ENCODE results near the gene GNB5. TPM values are rescaled to one million over a fixed set of nuclear protein-coding genes. Genes with fewer than 3 reads are reported as not detected.

The GNB5 gene
- total RNA-seq, 2 donors from 2014 or later: 19.1 to 20.7 TPM

GRCh38 chr15:52208306-52208946, 17.2 kb upstream of the GNB5 start:
- no peaks in the 10 kb centered on the region for H3K27me3 Mint-ChIP-seq (ENCODE audit: insufficient read depth)
- H3K36me3 Mint-ChIP-seq (ENCODE audit: low read depth): peaks cover 36% of the 10 kb centered on the region
- H3K9me3 ChIP-seq (ENCODE audit: control insufficient read depth, low read length): no peaks in the 10 kb centered on the region
- H3K4me1 ChIP-seq (ENCODE audit: control insufficient read depth, insufficient read depth, low read length): no peaks in the 10 kb centered on the region
- no peaks in the 10 kb centered on the region for H3K27me3 ChIP-seq (ENCODE audit: control insufficient read depth, insufficient read depth, low read length, poor library complexity, severe bottlenecking)
- H3K9me3 Mint-ChIP-seq: no peaks in the 10 kb centered on the region
- no peak overlapping the region for H3K27ac Mint-ChIP-seq
- no peak overlapping the region for H3K4me3 ChIP-seq (ENCODE audit: low read length)
- peaks cover 1% of the 10 kb centered on the region for H3K4me1 Mint-ChIP-seq
- DNase-seq: peak; percentile 95
- no peak overlapping the region for H3K4me3 Mint-ChIP-seq
- H3K9ac ChIP-seq (ENCODE audit: extremely low read depth, low read length, poor library complexity, severe bottlenecking): no peak overlapping the region
- TF ChIP-seq CTCF (conservative IDR thresholded peaks at IDR 0.05): peak; percentile 99
- 0 to 7% methylated on average over 2 of the region's 2 CpGs for WGBS, 2 experiments (ENCODE audit: insufficient coverage in 1 of 2, insufficient read length in 1 of 2)
- no peak overlapping the region for H3K27ac ChIP-seq (ENCODE audit: low read depth, low read length)
- no peaks in the 10 kb centered on the region for H3K36me3 ChIP-seq (ENCODE audit: control insufficient read depth, insufficient read depth, low read length)

GRCh38 chr15:52207191-52207590, 16.0 kb upstream of the GNB5 start:
- 82% methylated on average over 1 of the region's 1 CpG; no CpG with 5 or more reads in 1 of the 2 experiments for whole genome bisulfite sequencing, 2 experiments (ENCODE audit: insufficient coverage in 1 of 2, insufficient read length in 1 of 2)
- no peak overlapping the region for H3K27ac ChIP-seq (ENCODE audit: low read depth, low read length)
- no peak for TF ChIP-seq CTCF (conservative IDR thresholded peaks at IDR 0.05)
- H3K9ac ChIP-seq (ENCODE audit: extremely low read depth, low read length, poor library complexity, severe bottlenecking): no peak overlapping the region
- Mint-ChIP-seq H3K4me3 (no peak overlapping the region), H3K27ac (no peak overlapping the region), H3K27me3 (ENCODE audit: insufficient read depth) (no peaks in the 10 kb centered on the region), H3K9me3 (no peaks in the 10 kb centered on the region), H3K36me3 (ENCODE audit: low read depth) (peaks cover 30% of the 10 kb centered on the region), H3K4me1 (peaks cover 1% of the 10 kb centered on the region)
- no peaks in the 10 kb centered on the region for H3K9me3 ChIP-seq (ENCODE audit: control insufficient read depth, low read length)
- no peaks in the 10 kb centered on the region for H3K27me3 ChIP-seq (ENCODE audit: control insufficient read depth, insufficient read depth, low read length, poor library complexity, severe bottlenecking)
- H3K4me3 ChIP-seq (ENCODE audit: low read length): no peak overlapping the region
- H3K4me1 ChIP-seq (ENCODE audit: control insufficient read depth, insufficient read depth, low read length): no peaks in the 10 kb centered on the region
- DNase-seq: no peak
- H3K36me3 ChIP-seq (ENCODE audit: control insufficient read depth, insufficient read depth, low read length): no peaks in the 10 kb centered on the region

- Mint-ChIP-seq H3K27me3 (ENCODE audit: insufficient read depth) (no peaks in the 10 kb centered on the region), H3K9me3 (no peaks in the 10 kb centered on the region), H3K4me3 (no peak overlapping the region), H3K27ac (no peak overlapping the region), H3K4me1 (peaks cover 1% of the 10 kb centered on the region), H3K36me3 (ENCODE audit: low read depth) (peaks cover 27% of the 10 kb centered on the region)
- Histone ChIP-seq H3K9me3 (ENCODE audit: control insufficient read depth, low read length) (no peaks in the 10 kb centered on the region), H3K27ac (ENCODE audit: low read depth, low read length) (no peak overlapping the region), H3K4me1 (ENCODE audit: control insufficient read depth, insufficient read depth, low read length) (no peaks in the 10 kb centered on the region), H3K4me3 (ENCODE audit: low read length) (no peak overlapping the region), H3K9ac (ENCODE audit: extremely low read depth, low read length, poor library complexity, severe bottlenecking) (no peak overlapping the region), H3K36me3 (ENCODE audit: control insufficient read depth, insufficient read depth, low read length) (no peaks in the 10 kb centered on the region), H3K27me3 (ENCODE audit: control insufficient read depth, insufficient read depth, low read length, poor library complexity, severe bottlenecking) (no peaks in the 10 kb centered on the region)
- no peak for TF ChIP-seq CTCF (conservative IDR thresholded peaks at IDR 0.05)
- no peak for DNase-seq
- 98 to 100% methylated on average over 1 to 2 of the region's 2 CpGs for WGBS, 2 experiments (ENCODE audit: insufficient coverage in 1 of 2, insufficient read length in 1 of 2)
These were observed 15.3 kb upstream of the GNB5 start for GRCh38 chr15:52206446-52206845.
